ENCODE data around the gene GRID1. TPM values are rescaled to one million over a fixed set of nuclear protein-coding genes. Genes with fewer than 3 reads are reported as not detected.

Gene GRID1
- total RNA-seq, 1 donor from 2014 or later, result 0.22 TPM

DNA sequence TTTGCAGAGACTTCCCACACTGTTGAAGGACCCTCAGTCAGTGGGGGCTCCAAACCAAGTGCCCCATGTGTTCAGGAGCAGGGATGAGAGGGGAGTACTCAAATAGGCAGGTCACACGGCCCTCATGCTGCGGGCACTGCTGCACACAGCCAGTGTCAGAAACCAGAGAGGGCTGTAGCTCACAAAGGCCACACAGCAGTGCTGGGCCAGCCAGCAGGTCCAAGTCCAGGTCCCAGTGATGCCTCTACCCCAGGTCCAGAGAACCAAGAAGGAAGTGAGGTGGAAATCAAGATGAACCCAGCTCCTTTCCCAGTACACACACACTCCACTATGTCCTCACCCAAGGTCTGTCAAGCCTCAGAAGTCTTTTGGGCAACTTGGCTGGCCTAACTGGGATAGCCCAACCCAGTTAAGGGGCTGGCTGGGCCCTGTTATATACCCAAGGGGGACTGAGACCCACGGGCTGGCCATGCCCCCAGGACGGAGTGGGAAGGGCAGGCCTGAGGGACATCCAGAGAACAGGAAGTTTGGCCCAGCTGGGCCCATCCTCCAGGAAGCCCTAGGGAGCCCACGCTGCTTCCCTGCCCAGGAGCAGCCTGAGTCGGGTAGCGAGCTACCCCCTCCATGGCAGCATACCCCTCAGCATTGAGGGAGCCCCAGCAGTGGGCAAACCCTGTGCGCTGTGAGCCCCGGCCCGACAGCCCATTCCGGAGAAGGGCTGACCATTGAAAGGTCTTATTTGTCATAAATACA, 24.3 kb downstream of the GRID1 start:
- Mint-ChIP-seq H3K27ac (no peak overlapping the region), H3K4me1 (ENCODE audit: low read depth) (peaks cover 3% of the 10 kb centered on the region), H3K36me3 (ENCODE audit: insufficient read depth) (no peaks in the 10 kb centered on the region), H3K27me3 (peaks cover 12% of the 10 kb centered on the region), H3K9me3 (ENCODE audit: low read depth) (no peaks in the 10 kb centered on the region), H3K4me3 (ENCODE audit: low read depth) (no peak overlapping the region)
- DNase-seq (ENCODE audit: low spot score, unreplicated experiment), result no peak
- TF ChIP-seq, protein P1, sequence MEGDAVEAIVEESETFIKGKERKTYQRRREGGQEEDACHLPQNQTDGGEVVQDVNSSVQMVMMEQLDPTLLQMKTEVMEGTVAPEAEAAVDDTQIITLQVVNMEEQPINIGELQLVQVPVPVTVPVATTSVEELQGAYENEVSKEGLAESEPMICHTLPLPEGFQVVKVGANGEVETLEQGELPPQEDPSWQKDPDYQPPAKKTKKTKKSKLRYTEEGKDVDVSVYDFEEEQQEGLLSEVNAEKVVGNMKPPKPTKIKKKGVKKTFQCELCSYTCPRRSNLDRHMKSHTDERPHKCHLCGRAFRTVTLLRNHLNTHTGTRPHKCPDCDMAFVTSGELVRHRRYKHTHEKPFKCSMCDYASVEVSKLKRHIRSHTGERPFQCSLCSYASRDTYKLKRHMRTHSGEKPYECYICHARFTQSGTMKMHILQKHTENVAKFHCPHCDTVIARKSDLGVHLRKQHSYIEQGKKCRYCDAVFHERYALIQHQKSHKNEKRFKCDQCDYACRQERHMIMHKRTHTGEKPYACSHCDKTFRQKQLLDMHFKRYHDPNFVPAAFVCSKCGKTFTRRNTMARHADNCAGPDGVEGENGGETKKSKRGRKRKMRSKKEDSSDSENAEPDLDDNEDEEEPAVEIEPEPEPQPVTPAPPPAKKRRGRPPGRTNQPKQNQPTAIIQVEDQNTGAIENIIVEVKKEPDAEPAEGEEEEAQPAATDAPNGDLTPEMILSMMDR (IDR thresholded peaks at IDR 0.05; ENCODE audit: unreplicated experiment), result no peak

DNA sequence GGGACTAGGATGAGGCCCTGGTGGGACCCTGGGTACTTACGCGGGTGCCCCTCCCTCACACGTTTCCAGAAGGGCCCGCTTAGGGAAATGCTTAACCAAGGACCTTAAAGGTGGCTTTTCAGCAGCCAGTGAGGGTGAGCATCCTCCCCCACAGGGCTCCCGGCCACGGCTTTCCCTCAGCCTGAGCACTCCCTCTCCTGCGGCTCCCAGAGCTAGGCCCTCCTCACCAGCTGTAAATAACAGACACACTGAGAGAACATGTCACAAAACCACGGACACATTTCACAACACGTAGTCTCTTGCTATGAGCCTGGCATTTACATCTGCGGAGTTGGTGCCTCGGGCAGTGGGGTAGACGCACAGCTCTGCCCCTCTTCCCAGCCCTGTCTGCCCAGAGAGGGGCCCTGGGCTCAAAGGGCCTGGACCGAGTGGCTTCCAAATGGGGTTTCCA, 25.2 kb downstream of the GRID1 start:
- no peak overlapping the region for H3K4me3 Mint-ChIP-seq (ENCODE audit: low read depth)
- no peak for DNase-seq (ENCODE audit: low spot score, unreplicated experiment)
- H3K27ac Mint-ChIP-seq, result no peak overlapping the region

DNA sequence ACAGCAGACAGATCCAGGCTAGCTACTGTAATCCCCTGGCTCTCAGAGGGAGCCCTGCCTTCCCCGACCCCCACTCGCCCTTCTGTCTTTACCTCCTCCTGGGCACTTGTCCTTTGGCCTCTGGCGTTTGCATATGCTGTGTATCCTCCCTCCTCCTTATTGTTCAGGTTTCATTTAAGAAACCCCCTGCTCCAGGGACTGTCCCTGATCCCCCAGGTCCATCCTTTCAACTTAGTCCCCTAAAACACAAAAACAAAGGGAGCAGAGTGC, 25.7 kb downstream of the GRID1 start:
- no peak overlapping the region for H3K27ac Mint-ChIP-seq
- H3K9me3 Mint-ChIP-seq (ENCODE audit: low read depth), result no peaks in the 10 kb centered on the region
- no peak overlapping the region for H3K4me3 Mint-ChIP-seq (ENCODE audit: low read depth)
- peaks cover 3% of the 10 kb centered on the region for H3K4me1 Mint-ChIP-seq (ENCODE audit: low read depth)
- H3K27me3 Mint-ChIP-seq, result peaks cover 12% of the 10 kb centered on the region
- DNase-seq (ENCODE audit: low spot score, unreplicated experiment), result no peak
- H3K36me3 Mint-ChIP-seq (ENCODE audit: insufficient read depth), result no peaks in the 10 kb centered on the region
- TF ChIP-seq, protein P1 (IDR thresholded peaks at IDR 0.05; ENCODE audit: unreplicated experiment), result no peak

More for the DNA sequence above, 25.2 kb downstream of the GRID1 start:
- peaks cover 3% of the 10 kb centered on the region for H3K4me1 Mint-ChIP-seq (ENCODE audit: low read depth)
- H3K9me3 Mint-ChIP-seq (ENCODE audit: low read depth), result no peaks in the 10 kb centered on the region
- TF ChIP-seq, protein P1 (IDR thresholded peaks at IDR 0.05; ENCODE audit: unreplicated experiment), result no peak
- peaks cover 12% of the 10 kb centered on the region for H3K27me3 Mint-ChIP-seq
- H3K36me3 Mint-ChIP-seq (ENCODE audit: insufficient read depth), result no peaks in the 10 kb centered on the region

DNA sequence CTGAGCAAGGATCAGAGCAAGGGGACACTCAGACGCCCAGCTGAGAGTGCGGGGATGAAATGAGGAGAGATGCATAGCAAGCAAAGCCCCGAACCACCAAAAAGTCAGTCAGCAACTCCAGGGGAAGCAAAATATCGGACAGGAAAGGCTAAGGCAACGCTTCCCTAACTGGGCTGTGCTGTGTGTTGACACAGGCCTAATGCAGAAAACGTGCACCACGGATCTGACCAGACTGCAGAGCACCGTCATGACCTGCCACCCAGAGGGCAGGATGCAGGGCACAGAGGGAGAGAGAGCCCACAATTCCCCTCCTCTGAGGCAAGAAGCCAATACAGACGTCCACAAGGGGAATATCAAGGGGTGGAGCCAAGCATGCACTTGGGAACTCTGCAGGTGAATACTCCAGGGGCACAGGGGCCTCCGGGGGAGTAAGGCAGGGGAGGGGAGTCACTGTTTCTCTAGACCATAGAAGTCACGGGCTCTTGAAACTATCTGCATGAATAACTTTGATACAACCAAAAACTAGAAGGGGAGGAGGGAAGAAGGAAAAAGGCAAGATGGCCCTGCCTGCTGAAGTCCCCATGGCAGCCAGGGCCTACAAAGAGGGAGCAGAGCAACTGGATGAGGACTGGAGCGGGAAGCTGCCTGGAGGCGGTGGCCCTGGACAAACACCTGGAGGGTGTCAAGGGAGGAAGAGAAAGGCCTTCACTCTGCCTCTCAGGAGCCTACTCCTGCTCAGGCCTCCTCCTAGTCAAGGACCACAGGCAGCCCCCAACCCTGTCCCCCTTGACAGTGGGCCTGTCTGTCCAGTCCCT, 26.2 kb downstream of the GRID1 start:
- H3K27me3 Mint-ChIP-seq, result peaks cover 12% of the 10 kb centered on the region
- H3K27ac Mint-ChIP-seq, result no peak overlapping the region
- no peaks in the 10 kb centered on the region for H3K36me3 Mint-ChIP-seq (ENCODE audit: insufficient read depth)
- no peak for DNase-seq (ENCODE audit: low spot score, unreplicated experiment)
- TF ChIP-seq, protein P1 (IDR thresholded peaks at IDR 0.05; ENCODE audit: unreplicated experiment), result no peak
- no peak overlapping the region for H3K4me3 Mint-ChIP-seq (ENCODE audit: low read depth)
- peaks cover 2% of the 10 kb centered on the region for H3K4me1 Mint-ChIP-seq (ENCODE audit: low read depth)
- H3K9me3 Mint-ChIP-seq (ENCODE audit: low read depth), result no peaks in the 10 kb centered on the region

DNA sequence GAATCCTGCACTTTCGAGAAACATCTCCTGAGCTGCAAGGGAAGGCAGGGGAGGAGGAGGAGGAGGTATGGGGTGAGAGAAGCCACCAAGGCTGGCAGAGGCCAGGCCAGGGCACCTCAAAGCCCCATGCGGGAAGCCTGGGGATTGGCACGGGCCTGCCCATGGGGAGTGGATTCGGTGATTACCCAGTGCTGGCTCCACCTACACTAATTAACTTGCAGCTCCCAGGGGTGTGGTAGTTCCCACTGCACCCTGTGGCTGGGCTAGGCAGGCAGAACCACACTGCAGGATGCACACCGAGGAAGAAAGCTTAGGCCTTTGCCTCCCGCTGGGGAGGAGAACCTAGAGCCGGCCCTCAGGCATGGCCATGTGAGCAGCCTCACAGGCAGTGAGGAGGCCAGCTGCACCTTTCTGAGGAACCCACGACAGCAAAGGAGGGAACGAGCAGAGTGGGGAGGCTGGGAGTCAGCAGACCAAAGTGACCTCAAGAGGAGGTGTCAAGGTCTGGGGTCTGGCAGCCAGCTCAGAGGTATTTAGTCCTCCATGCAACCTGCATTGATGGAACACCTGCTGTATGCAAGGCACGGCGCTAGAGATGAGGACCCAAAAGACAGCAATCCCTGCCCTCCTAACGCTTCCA, 27.2 kb downstream of the GRID1 start:
- Mint-ChIP-seq H3K9me3 (ENCODE audit: low read depth) (no peaks in the 10 kb centered on the region), H3K27me3 (peaks cover 12% of the 10 kb centered on the region), H3K27ac (no peak overlapping the region), H3K4me3 (ENCODE audit: low read depth) (no peak overlapping the region), H3K36me3 (ENCODE audit: insufficient read depth) (no peaks in the 10 kb centered on the region), H3K4me1 (ENCODE audit: low read depth) (peaks cover 2% of the 10 kb centered on the region)
- TF ChIP-seq, protein P1 (IDR thresholded peaks at IDR 0.05; ENCODE audit: unreplicated experiment), result no peak
- DNase-seq (ENCODE audit: low spot score, unreplicated experiment), result no peak

Measured in progenitor cell of endocrine pancreas (in vitro differentiated cells).